ENCODE data around the gene SUCLG2. TPM values are rescaled to one million over a fixed set of nuclear protein-coding genes. Genes with fewer than 3 reads are reported as not detected.
A peak's percentile ranks its signal among the peaks of the same experiment; 100 is the strongest.

The SUCLG2 gene
- total RNA-seq, 1 experiment from 2014 or later, result 38.5 TPM

- no peaks in the 10 kb centered on the region for H3K27me3 Mint-ChIP-seq (ENCODE audit: low read depth)
- peak overlapping the region in 1 of 3 experiments; percentile 12; a peak in 1 of 7 replicates for H3K27ac Mint-ChIP-seq
- no peak overlapping the region for H3K56ac ChIP-seq (ENCODE audit: insufficient read length, low read depth, low read length)
- H2BK5ac ChIP-seq (ENCODE audit: insufficient read length, low read length), result no peak overlapping the region
- no peak overlapping the region for H2AK5ac ChIP-seq (ENCODE audit: insufficient read length, low read length)
- H2BK15ac ChIP-seq (ENCODE audit: low read depth, low read length), result no peak overlapping the region
- no peak overlapping the region for H3T11ph ChIP-seq (ENCODE audit: low read length)
- peaks cover 6 to 12% of the 10 kb centered on the region in 2 experiments for H3K9me3 Mint-ChIP-seq
- no peaks in the 10 kb centered on the region for H3K79me1 ChIP-seq (ENCODE audit: insufficient read depth, low read depth, low read length, poor library complexity, severe bottlenecking)
- H3K9me3 ChIP-seq (ENCODE audit: control insufficient read depth, low read depth, low read length), result no peaks in the 10 kb centered on the region
- no peak overlapping the region for H3K27ac ChIP-seq (ENCODE audit: insufficient read length, low read depth, low read length)
- no peaks in the 10 kb centered on the region for H3K23me2 ChIP-seq (ENCODE audit: insufficient read length, low read depth, low read length, poor library complexity, severe bottlenecking)
- TF ChIP-seq, protein P1, sequence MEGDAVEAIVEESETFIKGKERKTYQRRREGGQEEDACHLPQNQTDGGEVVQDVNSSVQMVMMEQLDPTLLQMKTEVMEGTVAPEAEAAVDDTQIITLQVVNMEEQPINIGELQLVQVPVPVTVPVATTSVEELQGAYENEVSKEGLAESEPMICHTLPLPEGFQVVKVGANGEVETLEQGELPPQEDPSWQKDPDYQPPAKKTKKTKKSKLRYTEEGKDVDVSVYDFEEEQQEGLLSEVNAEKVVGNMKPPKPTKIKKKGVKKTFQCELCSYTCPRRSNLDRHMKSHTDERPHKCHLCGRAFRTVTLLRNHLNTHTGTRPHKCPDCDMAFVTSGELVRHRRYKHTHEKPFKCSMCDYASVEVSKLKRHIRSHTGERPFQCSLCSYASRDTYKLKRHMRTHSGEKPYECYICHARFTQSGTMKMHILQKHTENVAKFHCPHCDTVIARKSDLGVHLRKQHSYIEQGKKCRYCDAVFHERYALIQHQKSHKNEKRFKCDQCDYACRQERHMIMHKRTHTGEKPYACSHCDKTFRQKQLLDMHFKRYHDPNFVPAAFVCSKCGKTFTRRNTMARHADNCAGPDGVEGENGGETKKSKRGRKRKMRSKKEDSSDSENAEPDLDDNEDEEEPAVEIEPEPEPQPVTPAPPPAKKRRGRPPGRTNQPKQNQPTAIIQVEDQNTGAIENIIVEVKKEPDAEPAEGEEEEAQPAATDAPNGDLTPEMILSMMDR (conservative IDR thresholded peaks at IDR 0.05), result no peak
- no peak overlapping the region for H3K4ac ChIP-seq (ENCODE audit: low read depth, low read length)
- no peak overlapping the region for H3K4me3 Mint-ChIP-seq
- no peaks in the 10 kb centered on the region for H4K20me1 ChIP-seq (ENCODE audit: control insufficient read depth, insufficient read depth, insufficient read length)
- no peak overlapping the region for H3K9ac ChIP-seq (ENCODE audit: extremely low read depth, insufficient read length, low read length)
- peaks cover 10 to 16% (median 14%) of the 10 kb centered on the region in 3 experiments for H3K36me3 Mint-ChIP-seq (ENCODE audit: insufficient read depth in 1 of 3, low read depth in 3 of 3)
- H2BK12ac ChIP-seq (ENCODE audit: insufficient read length, low read depth, low read length), result no peak overlapping the region
- H3K4me1 Mint-ChIP-seq, result peaks cover 4 to 9% of the 10 kb centered on the region in 2 experiments; a peak in 3 of 4 replicates
- H2BK120ac ChIP-seq (ENCODE audit: low read depth, low read length, poor library complexity, severe bottlenecking), result no peak overlapping the region
- no peak overlapping the region for H2AFZ ChIP-seq (ENCODE audit: low read length)
- no peak overlapping the region for H4K5ac ChIP-seq (ENCODE audit: insufficient read length, low read depth, low read length)
- no peak for DNase-seq
- H3K4me2 ChIP-seq (ENCODE audit: insufficient read depth, insufficient read length, low read length), result no peak overlapping the region
- H3K18ac ChIP-seq (ENCODE audit: insufficient read length, low read depth, low read length), result no peak overlapping the region
- H3K23ac ChIP-seq (ENCODE audit: insufficient read length, low read depth, low read length), result no peak overlapping the region
- no peak overlapping the region for H3K14ac ChIP-seq (ENCODE audit: insufficient read depth, low read length)
- H3K27me3 ChIP-seq (ENCODE audit: insufficient read depth, low read length), result no peaks in the 10 kb centered on the region
- H4K8ac ChIP-seq (replicated peaks; ENCODE audit: insufficient read length, low read depth, low read length), result no peak overlapping the region
- H4K91ac ChIP-seq (ENCODE audit: insufficient read length, low read depth, low read length), result no peak overlapping the region
- WGBS (ENCODE audit: extremely low coverage, insufficient read length, low lambda C conversion rate), result no CpG with 5 or more reads among the region's 3 CpGs
- no peaks in the 10 kb centered on the region for H3K4me1 ChIP-seq (ENCODE audit: insufficient read depth, low read length)
- no peak overlapping the region for H2BK20ac ChIP-seq (ENCODE audit: low read depth, low read length, poor library complexity, severe bottlenecking)
- no peaks in the 10 kb centered on the region for H3K79me2 ChIP-seq (ENCODE audit: insufficient read depth, low read length)
Measured at GRCh38 chr3:67388738-67389137, 265.7 kb downstream of the SUCLG2 start.

Measured in H9 (cell line).